DND-41 (cell line): ENCODE data around the gene SMIM36.

Experiments used
- EZH2 ChIP-seq: IDR thresholded peaks from 3 replicates; pipeline ENCODE4 v1.6.1; 2012; ENCODE audit warnings: borderline replicate concordance, low read depth, mild to moderate bottlenecking, moderate library complexity, low read length, inconsistent platforms; ENCODE audit not compliant: severe bottlenecking
- TF ChIP-seq, protein P1 (sequence below): IDR thresholded peaks from 2 replicates; pipeline ENCODE4 v1.5.1; 2012; ENCODE audit warnings: borderline replicate concordance, low read length, moderate library complexity, mild to moderate bottlenecking; ENCODE audit not compliant: poor library complexity, severe bottlenecking; ENCODE audit errors: extremely low read depth

- TF ChIP-seq, protein P1, sequence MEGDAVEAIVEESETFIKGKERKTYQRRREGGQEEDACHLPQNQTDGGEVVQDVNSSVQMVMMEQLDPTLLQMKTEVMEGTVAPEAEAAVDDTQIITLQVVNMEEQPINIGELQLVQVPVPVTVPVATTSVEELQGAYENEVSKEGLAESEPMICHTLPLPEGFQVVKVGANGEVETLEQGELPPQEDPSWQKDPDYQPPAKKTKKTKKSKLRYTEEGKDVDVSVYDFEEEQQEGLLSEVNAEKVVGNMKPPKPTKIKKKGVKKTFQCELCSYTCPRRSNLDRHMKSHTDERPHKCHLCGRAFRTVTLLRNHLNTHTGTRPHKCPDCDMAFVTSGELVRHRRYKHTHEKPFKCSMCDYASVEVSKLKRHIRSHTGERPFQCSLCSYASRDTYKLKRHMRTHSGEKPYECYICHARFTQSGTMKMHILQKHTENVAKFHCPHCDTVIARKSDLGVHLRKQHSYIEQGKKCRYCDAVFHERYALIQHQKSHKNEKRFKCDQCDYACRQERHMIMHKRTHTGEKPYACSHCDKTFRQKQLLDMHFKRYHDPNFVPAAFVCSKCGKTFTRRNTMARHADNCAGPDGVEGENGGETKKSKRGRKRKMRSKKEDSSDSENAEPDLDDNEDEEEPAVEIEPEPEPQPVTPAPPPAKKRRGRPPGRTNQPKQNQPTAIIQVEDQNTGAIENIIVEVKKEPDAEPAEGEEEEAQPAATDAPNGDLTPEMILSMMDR, result no peak
- no peak for TF ChIP-seq EZH2
Observed at GRCh38 chr17:55479903-55480302, 31.3 kb downstream of the SMIM36 start.
